Measurements from ENCODE around the gene COL27A1.

The COL27A1 gene

GRCh38 chr9:114287763-114288192 is 132.4 kb downstream of the COL27A1 start:
- DNase-seq (ENCODE audit: low spot score): no peak

DNA sequence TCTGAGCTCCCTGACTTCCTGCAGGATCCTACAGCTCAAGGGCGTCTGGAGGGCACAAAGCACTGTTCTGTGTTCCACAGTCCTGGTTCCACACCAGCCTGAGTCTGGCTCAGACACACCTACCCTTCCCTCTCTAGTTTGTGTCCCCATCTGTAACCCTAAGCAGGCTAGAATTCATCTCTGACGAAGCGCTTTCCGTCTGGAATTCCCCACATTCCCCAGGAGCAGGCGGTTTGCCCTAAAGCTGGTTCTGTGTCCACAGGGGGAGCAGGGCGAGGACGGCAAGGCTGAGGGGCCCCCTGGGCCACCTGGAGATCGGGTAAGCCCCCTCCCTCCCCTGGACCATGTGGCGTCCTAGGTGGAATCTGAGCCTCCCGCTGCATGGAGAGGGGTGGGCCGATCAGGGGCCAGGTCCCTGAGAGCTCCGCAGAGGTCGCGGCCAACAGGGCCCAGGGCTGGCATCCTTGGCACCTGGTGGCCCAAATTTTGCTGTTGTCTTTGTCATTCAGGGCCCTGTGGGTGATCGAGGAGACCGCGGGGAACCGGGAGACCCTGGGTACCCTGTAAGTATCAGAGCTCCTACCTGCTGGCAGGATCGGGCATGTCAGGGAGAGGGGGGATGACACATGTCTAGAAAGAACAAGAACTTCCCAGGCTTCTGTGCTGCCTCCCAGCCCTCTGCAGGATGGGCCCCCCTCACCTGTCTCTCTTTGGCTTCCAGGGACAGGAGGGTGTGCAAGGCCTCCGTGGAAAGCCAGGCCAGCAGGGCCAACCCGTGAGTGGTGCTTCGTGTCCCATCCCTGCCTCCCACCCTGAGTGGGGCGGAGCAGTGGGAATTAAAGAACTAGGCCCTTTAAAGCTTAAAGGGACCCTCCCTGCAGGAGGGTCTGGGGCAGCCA is 133.1 kb downstream of the COL27A1 start:
- no peak for DNase-seq (ENCODE audit: low spot score)

DNA sequence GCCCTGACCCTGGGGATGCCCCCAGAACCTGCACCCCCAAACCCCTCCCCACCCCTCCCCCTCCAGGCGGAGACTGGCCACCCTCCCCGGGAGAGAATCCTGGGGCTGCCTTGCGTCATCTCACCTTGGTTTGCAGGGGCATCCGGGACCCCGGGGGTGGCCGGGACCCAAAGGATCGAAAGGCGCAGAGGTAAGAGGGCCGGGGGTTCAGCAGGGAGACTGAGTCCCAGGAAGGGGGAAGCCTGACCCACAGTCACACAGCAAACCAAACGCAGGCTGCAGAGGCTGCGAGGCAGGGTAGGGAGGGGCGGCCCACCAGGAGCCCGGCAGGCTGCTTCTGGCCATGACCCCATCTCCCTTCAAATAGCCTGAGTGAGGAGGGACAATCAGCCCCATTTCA is 133.8 kb downstream of the COL27A1 start:
- DNase-seq (ENCODE audit: low spot score): no peak

GRCh38 chr9:114289571-114290481 is 134.5 kb downstream of the COL27A1 start:
- no peak for DNase-seq (ENCODE audit: low spot score)

DNA sequence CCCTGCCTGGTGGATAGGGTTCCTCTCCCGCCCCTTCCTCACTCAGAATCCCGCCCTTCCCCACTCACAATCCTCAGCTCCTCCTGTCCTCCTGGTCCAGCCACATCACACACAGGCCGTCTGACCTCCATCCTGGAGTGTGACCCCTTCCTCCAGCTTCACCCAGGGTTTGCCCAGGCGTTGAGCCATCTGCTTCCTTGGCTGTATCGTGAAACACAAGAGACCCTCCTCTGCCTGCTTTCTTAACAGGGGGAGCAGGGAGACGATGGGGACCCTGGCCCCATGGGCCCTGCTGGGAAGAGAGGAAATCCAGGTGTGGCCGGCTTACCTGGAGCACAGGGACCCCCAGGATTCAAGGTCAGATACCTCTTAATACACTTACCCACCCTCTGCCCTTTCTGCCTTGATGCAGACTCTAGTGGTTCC is 135.2 kb downstream of the COL27A1 start:
- DNase-seq (ENCODE audit: low spot score): no peak

DNA sequence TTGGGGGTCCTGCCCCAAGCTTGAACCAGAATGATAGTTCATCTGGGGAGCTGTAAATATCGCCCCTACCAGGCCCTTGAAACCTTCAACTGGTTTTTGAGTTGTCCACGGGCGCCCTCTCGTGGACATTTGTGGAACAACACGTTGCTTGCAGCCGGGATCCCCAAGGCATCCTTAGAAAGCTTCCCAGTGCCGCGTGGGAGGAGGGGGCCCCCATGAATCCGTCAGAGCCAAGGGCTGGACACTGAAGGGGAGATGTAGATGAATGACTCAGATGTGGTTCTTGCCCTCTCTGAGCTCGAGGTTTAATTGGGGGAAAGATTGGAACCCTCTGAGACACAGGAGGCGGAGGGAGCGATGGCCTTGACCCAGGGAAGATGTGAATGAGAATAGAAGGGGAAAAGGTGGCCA is 135.7 kb downstream of the COL27A1 start:
- DNase-seq (ENCODE audit: low spot score): peak; percentile 82

DNA sequence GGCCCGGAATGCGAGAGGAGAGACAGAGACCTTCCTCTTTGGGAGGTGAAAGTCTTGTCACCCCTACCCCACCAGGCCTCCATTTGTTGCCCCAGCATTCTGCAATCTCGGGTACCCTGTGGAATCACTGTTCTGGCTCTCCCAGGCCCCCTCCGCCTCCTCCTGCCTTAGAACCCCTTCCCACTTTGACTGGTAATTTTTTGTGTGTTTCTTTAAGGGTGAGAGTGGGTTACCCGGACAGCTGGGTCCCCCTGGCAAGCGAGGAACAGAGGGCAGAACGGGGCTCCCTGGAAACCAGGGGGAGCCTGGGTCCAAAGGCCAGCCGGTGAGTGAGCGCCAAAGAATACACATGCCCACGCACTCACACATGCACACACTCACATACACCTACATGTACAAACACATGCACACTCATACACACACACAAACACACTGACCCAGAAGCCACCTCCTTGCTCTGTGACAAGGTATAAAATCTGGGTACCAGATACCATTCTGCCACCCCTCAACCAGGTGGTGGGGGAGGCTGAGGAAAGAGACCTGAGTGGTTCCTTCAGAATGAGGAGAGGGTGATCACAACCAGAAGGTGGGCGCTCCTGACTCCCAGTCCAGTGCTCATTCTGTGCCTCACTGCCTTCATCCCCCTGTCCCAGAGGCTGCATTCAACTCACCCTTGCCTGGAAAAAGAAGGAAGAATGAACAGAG is 136.7 kb downstream of the COL27A1 start:
- DNase-seq (ENCODE audit: low spot score): no peak

GRCh38 chr9:114294664-114295063 is 139.3 kb downstream of the COL27A1 start:
- no peak for DNase-seq (ENCODE audit: low spot score)

GRCh38 chr9:114296338-114296737 is 141.0 kb downstream of the COL27A1 start:
- DNase-seq (ENCODE audit: low spot score): no peak

- no peak for DNase-seq (ENCODE audit: low spot score)
Observed at GRCh38 chr9:114299286-114300152, 144.2 kb downstream of the COL27A1 start.

DNA sequence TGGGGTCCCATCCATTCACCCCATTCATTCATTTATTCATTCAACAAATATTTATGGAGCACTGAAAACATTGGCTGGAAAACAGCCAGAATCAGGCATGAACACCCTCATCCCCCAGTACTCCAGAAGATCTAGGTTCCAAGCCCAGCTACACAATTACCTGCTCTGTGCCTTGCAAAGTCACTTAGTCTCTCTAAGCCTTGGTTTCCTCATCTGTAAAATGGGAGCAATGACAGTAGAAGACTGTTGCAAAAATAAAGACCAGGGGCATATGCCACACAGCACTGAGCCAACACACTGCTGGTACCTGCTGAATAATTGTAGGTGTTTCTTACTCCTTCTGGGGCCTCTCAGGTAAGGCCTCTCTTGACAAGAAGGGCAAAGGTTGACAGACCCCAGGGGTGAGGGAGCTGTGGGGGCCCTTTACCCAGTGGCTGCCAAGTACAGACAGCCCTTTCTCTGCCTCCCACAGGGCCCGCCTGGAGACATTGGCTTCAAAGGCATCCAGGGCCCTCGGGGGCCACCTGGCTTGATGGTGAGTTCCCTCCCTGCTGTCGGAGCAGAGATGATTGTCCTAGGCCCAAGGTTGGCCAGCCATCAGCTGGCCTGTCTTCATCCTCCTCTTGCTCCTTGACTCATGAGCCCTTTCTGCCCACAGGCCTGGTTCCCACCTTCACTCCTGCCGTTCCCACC is 145.0 kb downstream of the COL27A1 start:
- DNase-seq (ENCODE audit: low spot score): no peak

GRCh38 chr9:114300846-114301797 is 145.8 kb downstream of the COL27A1 start:
- DNase-seq (ENCODE audit: low spot score): no peak

- no peak for DNase-seq (ENCODE audit: low spot score)
Observed at GRCh38 chr9:114301798-114302565, 146.6 kb downstream of the COL27A1 start.

DNA sequence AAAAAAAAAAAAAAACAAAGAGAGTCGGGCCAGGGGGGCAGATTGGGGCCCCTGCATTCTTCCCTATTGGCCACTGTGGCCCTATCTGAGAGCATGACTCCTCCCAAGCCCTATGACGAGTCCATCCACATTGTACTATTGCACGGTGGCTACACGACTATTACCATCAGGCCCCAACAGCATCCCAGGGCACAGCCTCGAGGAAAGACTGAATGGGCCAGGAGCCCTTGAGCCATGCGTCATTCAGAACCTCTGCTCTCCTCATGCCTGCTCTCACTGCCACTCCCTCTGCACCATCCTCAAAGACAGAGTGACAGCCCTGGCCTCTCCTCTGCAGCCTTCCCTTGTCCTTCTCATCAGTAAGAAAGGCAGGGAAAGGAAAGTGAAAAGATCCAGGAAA is 147.4 kb downstream of the COL27A1 start:
- DNase-seq (ENCODE audit: low spot score): no peak

DNA sequence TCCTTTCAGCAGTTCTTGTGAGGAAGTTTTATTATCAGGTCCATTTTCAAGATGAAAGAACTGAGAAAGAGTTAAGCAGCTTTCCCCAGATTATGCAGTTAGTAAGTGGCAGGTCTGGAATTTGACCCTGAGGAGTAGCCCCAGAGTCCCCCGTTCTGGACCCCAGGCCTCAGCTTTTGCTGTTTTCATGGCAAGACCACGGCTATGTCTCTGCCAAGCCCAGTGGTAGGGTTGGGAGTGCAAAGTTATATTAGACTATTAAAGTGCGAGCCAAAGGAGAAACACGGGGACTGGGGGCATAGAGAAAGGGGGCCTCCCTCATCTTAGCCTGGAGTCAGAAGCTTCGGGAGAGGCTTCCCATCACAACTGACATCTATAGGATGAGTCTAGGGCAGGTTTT is 148.2 kb downstream of the COL27A1 start:
- DNase-seq (ENCODE audit: low spot score): no peak

DNA sequence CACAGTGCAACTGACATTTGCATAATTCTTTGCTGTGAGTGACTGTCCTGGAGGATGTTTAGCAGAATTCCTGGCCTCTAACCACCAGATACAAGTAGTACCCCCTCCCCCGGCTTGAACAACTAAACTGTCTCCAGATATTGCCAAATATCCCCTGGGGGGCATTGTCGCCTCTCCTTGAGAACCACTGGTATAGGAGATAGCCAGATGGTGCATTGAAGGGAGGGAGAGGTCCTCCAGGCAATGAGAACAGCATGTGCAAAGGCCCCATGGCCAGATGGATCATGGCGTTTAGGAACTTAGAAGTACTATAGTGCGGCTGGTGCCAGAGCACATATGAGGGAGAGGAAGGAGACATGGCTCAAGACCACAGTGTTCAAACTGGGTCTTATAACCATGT is 148.6 kb downstream of the COL27A1 start:
- DNase-seq (ENCODE audit: low spot score): no peak

DNA sequence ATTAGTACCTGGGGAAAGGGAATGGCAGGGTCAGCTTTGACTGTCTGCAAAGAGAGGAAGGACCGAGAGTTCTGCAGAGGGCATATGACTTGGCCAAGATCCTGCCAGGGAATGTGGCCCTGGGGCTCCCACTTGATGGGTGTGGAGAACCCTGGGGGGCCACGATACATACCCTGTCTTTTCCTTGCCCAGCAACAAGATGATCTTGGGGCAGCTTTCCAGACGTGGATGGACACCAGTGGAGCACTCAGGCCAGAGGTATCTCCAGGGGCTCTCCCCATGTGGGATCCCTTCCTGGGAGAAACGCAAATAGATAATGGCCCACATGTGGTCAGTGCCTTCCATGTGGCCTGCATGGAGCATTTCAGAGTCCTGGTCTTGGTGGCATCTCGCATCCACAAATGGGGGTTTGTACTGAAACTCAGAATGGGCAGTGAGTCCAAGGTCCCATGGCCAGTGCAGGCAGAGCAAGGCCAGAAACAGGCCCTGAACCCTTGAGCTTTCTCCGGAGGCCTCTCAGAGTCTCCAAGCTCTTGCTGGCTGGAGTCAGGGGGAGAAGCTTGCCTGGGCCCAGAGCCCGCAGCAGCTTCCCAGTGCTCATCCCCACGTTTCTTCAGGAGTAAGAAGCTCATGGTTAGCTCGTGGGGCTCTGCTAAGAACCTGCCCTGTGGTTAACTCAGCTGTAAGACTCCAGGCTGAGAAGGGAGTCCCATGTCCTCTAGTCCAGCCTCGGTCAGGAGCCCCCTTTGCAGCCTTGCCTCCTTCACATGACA is 149.3 kb downstream of the COL27A1 start:
- DNase-seq (ENCODE audit: low spot score): no peak

DNA sequence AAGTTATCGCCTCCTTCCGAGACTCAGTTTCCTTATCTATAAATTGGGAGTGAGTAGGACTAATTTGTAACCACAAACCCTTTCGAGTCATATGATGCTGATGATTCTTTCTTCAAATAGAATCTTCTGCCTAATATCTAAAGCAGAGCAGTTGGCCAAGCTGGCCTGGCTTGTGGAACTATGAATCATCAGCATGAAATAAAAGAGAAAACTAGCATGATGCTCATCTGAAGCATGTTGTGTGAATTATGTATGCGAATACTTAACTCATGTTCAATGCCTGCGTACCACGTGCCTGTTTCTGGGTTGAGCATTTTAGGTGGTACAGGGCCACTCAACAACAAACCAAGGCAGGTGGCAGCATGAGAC is 152.5 kb downstream of the COL27A1 start:
- no peak for DNase-seq (ENCODE audit: low spot score)

Data from HuH-7 (cell line).